K562 (cell line): ENCODE measurements around the gene UBE2D3. TPM values are rescaled to one million over a fixed set of nuclear protein-coding genes. Genes with fewer than 3 reads are reported as not detected.

ENCODE experiments used
- ATF4 ChIP-seq: fragments of 450-650 bp; formaldehyde crosslinking; IDR thresholded peaks from 2 replicates; pipeline ENCODE4 v1.4.0; 2022; ENCODE audit warnings: mild to moderate bottlenecking, moderate library complexity
- CBX8 ChIP-seq: fragments of 200-600 bp; sonication (generic); IDR thresholded peaks from 2 replicates; pipeline ENCODE4 v1.6.1; 2012; ENCODE audit warnings: borderline replicate concordance, mixed run types, low read depth, mild to moderate bottlenecking, moderate library complexity, mixed read lengths, low read length, control low read depth, inconsistent platforms; ENCODE audit not compliant: poor library complexity, severe bottlenecking; ENCODE audit errors: extremely low read depth
- CEBPZ ChIP-seq: fragments of 150-350 bp; IDR thresholded peaks from 2 replicates; pipeline ENCODE4 v1.6.1; 2014; ENCODE audit warnings: low read depth, mild to moderate bottlenecking, low read length, borderline replicate concordance
- GATAD2A ChIP-seq: fragments of 450-650 bp; IDR thresholded peaks from 2 replicates; pipeline ENCODE4 v1.6.1; 2017
- HNRNPUL1 ChIP-seq: fragments of 200-400 bp; formaldehyde crosslinking; IDR thresholded peaks from 2 replicates; pipeline ENCODE4 v1.6.1; 2017; ENCODE audit warnings: low read length
- MEF2A ChIP-seq: IDR thresholded peaks from 2 replicates; pipeline ENCODE4 v1.6.1; 2011; ENCODE audit warnings: low read depth, mild to moderate bottlenecking, low read length, moderate library complexity; ENCODE audit not compliant: control insufficient read depth
- PTTG1 ChIP-seq: fragments of 450-650 bp; IDR thresholded peaks from 2 replicates; pipeline ENCODE4 v1.6.1; 2016; ENCODE audit warnings: low read depth, mild to moderate bottlenecking, missing genetic modification characterization, missing compliant biosample characterization
- REST ChIP-seq, 2 experiments: fragments of 450-650 bp; formaldehyde crosslinking in 1 of 2; IDR thresholded peaks; 2 replicates each; pipeline versions ENCODE4 v1.4.0 to v1.6.1; 2014 to 2020; ENCODE audit warnings: mild to moderate bottlenecking in 2 of 2, borderline replicate concordance in 1 of 2, low read depth in 1 of 2
- SLC30A9 ChIP-seq: fragments of 250-450 bp; sonication (Bioruptor Pico); IDR thresholded peaks from 2 replicates; pipeline ENCODE4 v1.8.0; 2022; ENCODE audit warnings: mild to moderate bottlenecking, moderate library complexity
- ZNF133 ChIP-seq: fragments of 250-450 bp; sonication (Bioruptor Pico); IDR thresholded peaks from 2 replicates; pipeline ENCODE4 v1.4.0; 2020; ENCODE audit warnings: mild to moderate bottlenecking
- ZNF766 ChIP-seq: fragments of 200-800 bp; sonication (Bioruptor generic); conservative IDR thresholded peaks from 2 replicates; pipeline ENCODE4 v1.6.1; 2016; ENCODE audit warnings: missing genetic modification characterization, missing compliant biosample characterization
- polyA plus RNA-seq, 8 experiments: library from polyadenylated mRNA; depleted of rRNA in 4 of 8; stranded (reverse) in 5 of 8; unstranded in 3 of 8; fragments of >200 nt; fragmentation: Nextera tagmentation in 2 of 8; fragmentation: Illumina TruSeq in 1 of 8; extraction: Ambion mirVana in 2 of 8; extraction: Trizol in 1 of 8; gene quantifications; 2 replicates each; pipeline versions ENCODE4 v1.2.1 to v1.2.3, GENCODE V29; 2011 to 2014; ENCODE audit warnings: inconsistent platforms in 1 of 8, missing spikeins in 1 of 8
- total RNA-seq, 7 experiments: library from RNA; depleted of rRNA in 6 of 7; stranded (reverse); fragments of >200 nt in 6 of 7; fragmentation: Illumina TruSeq in 2 of 7; extraction: Trizol in 2 of 7; gene quantifications; 2 replicates each; pipeline versions ENCODE4 v1.2.1 to v1.2.3, GENCODE V29; 2011 to 2021; ENCODE audit warnings: low replicate concordance in 1 of 7

Gene UBE2D3
- total and polyA plus RNA-seq, 9 of the 15 experiments (the other 6 are each of a cell fraction or from before 2014, with no cell fraction given) = 191 to 618 (median 292) TPM

GRCh38 chr4:102760645-102761295 lies 66.6 kb downstream of the UBE2D3 start, which contains the start of gene MANBA (continued):
- TF ChIP-seq REST (IDR thresholded peaks at IDR 0.05; ENCODE audit: borderline replicate concordance) = peak; percentile 19; the same call in 1 of the 2 replicates
- TF ChIP-seq REST (CRISPR knock-in tag; IDR thresholded peaks at IDR 0.05; ENCODE audit: low read depth) = no peak
- TF ChIP-seq PTTG1 (tag) = no peak
- TF ChIP-seq GATAD2A = peak; percentile 29; the same call in 1 of the 2 replicates
- 0 out of 2 replicates have a peak, but pooled peaks have one; percentile 31 for TF ChIP-seq ZNF766 (CRISPR knock-in tag)
- TF ChIP-seq SLC30A9 (CRISPR knock-in tag) = no peak
- no peak for TF ChIP-seq CEBPZ
- no peak for TF ChIP-seq ZNF133 (CRISPR knock-in tag)
- no peak for TF ChIP-seq HNRNPUL1
- no peak for TF ChIP-seq MEF2A
- TF ChIP-seq ATF4 (CRISPR knock-in tag) = no peak
- no peak for TF ChIP-seq CBX8
